Stimulated activated CD4-positive, alpha-beta T cell treated with anti-CD3 and anti-CD28 coated beads, Interleukin-4, amount 100 ng/mL, for 1 hour (primary cell): ENCODE results near the gene XKR7.
"Not testable (repeated sequence)": the region's sequence is repeated elsewhere in the genome, so short reads cannot be mapped to it uniquely, and the experiment has no call there.

Experiments used
- DNase-seq: peaks from one replicate; pipeline ENCODE4 v3.0.0-alpha.2; 2020

Gene XKR7

DNA sequence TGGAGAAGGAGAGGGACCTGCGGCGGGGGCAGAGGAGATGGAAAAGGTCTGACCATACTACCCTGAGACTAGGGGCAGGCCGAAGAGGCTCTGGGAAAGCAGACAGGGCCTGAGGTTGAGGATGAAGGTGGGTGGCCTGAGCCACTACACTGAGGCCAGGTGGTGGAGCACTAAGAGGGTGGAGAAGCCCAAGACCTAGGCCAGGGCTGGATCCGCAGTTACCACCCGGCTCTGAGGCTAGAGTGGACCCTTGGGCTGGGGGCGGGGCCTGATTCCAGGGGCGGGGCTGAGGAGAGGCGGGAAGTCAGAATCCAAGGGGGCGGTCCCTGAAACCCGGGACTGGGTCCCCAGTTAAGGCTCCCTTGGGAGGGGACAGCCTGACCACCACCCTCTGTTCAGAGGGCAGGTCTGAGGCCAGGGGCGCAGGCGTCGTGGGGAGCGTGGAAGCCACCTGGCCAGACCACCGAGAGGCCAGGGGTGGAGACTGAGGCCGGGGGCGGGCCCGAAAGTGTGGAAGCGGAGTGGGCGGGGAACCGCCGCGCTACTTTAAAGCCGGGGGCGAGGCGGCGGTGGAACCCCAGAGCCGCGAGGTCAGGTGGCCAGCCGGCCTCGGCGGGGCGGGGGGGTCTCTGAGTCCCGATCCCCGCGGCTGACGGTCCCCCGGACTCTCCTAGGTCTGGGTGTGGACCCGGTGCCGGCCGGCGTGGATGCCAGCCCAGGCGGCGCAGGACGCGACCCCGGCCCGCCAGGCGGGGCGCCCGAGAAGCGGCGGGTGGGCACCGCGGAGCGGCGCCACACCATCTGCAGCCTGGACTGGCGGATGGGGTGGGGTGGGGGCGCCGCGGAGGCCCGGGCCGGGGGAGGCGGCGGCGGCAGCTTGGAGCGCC is 50.6 kb downstream of the XKR7 start:
- DNase-seq: peak; percentile 45

DNA sequence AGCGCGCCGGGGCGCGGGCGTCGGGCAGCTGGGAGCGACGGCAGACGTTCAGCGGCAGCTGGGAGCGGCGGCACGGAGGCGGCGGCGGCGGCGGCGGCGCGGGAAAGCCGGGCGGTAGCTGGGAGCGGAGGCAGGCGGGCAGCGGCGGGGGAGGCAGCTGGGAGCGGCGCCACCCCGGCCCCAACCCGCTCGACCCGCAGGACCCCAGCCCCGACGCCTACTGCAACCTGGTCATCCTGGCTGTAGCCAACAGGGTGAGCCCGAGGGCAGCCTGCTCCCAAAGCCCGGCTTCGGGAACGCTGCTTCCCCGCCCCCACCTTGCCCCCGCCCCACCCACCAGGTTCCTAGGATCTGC is 51.2 kb downstream of the XKR7 start:
- no peak for DNase-seq

DNA sequence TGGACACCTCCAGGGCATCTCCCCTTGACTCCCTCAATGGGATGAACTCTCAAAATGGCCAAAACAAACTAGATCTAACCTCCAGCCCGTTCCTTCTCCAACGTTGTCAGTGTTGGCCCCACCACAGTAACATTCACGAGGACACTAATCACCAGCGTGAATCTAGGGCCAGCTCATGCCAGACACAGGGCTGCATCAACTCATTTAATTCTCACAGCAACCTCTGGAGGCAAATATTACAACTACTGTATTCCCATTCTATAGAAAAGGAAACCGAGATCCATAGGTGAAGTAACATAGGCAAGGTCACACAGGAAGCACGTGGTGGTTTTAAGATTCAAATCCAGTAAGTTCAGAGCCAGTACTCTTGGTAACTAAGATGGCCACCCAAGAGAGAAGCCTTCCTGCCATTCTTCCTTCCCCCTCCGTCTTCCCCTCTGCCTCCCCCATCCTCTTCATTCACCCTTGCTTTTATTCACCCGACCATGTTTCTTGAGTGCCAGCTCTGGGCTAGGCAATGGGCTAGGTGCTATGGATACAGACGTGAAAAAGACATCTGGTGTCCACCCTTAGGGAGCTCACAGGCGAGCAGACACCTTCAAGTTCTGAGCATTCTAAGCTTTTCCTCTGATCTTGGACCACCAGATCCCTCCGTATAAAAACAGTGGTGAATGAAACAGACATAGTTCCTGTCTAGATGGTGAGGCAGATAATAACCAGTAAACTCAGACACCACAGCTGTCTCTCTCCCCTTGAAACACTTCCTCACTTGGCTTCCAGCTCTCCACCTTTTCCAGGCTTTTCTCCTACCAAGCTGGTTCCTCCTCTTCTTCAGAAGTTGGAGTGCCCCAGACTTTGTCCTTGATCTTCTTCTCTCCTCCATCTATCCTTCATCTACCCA is 51.9 kb downstream of the XKR7 start:
- DNase-seq: no peak

DNA sequence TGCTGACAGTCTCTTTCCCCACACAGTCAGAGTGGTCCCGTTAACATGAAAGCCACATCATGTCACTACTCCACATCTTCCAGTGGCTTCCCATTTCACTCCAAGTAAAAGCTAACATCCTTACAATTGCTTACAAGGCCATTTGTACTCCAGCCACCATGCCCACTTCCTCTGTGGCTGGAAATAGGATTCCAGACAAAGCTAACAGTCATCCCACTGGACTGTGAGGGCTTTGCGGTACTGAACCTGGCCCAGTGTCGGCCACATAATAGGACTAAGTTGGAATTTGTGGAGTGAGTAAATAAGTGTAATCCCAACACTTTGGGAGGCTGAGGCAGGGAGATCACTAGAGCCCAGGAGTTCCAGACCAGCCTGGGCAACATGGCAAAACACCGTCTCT is 53.1 kb downstream of the XKR7 start:
- DNase-seq: no peak

DNA sequence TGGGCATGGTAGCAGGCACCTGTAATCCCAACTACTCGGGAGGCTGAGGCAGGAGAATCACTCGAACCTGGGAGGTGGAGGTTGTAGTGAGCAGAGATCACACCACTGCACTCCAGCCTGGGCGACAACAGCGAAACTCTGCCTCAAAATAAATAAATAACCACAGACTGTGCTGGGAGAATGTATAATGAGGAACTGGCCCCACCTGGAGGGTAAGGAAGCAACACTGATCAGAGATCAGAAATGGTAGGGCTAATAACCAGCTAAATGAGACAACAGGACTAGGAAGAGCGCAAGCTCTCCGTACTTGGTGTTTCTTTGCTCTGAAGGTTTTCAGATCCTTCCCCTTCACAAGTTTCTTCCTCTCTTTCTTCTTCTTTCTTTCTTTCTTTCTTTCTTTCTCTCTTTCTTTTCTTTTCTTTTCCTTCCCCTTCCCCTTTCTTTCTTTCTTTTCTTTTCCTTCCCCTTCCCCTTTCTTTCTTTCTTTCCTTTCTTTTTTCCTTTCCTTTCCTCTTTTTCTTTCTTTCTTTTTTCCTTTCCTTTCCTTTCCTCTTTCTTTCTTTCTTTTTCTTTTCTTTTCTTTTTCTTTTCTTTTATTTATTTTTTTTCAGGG is 56.8 kb downstream of the XKR7 start:
- no peak for DNase-seq

DNA sequence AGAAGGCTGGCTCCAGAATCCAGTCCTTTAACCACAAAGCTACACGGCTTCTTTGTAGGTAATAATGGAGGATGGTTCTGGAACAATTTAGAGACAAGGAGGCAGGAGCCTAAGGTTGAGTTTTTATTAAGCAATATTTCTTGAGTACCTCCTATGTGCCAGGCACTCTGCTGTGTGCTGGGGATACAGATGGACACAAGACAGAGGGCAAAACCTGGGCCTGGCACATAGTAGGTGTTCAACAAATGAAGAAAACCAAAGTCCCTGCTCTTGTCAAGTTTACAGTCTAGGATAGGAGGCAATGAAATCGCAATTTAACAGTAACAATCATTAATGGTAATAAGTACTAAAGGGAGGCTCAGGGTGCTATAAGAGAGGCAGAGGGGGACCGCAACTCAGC is 59.7 kb downstream of the XKR7 start:
- DNase-seq: no peak

DNA sequence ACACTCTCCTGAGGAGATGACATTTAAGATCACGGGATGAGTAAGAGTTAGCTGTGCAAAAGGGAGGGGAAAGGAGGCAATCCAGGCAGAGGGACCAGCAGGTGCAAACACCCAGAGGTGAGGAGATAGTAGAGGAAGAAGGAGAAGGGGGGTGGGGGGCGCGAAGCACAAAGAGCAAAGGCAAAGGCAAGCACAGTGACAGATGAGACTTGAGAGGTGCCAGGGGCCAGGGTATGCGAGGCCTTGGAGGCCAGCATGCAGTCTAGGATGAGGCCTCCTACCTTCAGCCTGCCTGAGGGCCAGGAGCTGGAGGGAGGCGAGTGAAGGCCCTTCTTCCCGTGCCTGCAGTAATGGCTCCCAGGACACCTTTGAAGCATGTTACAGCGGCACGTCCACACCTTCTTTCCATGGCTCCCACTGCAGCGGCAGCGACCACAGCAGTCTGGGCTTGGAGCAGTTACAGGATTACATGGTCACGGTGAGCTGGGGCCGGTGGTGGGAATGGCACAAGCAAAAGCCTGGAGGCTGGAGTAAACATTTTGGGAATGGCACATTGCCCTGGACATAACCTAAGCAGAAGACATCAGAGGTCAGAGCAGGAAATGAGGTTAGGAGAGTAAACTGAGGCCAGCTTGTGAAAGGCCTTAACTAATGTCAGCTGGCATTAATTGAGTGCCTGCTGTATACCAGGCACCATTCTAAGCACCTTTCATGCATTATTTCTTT is 60.9 kb downstream of the XKR7 start:
- DNase-seq: no peak

DNA sequence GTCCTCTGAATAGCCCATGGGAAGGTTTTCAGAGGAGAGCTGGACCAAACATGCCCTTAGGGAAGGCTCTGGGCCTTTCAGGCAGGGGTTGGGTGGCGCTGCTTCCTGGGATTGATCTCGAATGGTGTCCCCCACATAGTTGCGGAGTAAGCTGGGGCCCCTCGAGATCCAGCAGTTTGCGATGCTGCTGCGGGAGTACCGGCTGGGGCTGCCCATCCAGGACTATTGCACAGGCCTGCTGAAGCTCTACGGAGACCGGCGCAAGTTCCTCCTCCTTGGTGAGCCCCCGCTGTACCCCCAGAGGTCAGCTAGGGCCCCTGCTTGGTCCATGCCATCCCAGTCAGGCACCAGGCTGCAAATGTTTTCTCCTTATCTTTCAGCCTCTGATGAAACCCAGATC is 61.6 kb downstream of the XKR7 start:
- no peak for DNase-seq

DNA sequence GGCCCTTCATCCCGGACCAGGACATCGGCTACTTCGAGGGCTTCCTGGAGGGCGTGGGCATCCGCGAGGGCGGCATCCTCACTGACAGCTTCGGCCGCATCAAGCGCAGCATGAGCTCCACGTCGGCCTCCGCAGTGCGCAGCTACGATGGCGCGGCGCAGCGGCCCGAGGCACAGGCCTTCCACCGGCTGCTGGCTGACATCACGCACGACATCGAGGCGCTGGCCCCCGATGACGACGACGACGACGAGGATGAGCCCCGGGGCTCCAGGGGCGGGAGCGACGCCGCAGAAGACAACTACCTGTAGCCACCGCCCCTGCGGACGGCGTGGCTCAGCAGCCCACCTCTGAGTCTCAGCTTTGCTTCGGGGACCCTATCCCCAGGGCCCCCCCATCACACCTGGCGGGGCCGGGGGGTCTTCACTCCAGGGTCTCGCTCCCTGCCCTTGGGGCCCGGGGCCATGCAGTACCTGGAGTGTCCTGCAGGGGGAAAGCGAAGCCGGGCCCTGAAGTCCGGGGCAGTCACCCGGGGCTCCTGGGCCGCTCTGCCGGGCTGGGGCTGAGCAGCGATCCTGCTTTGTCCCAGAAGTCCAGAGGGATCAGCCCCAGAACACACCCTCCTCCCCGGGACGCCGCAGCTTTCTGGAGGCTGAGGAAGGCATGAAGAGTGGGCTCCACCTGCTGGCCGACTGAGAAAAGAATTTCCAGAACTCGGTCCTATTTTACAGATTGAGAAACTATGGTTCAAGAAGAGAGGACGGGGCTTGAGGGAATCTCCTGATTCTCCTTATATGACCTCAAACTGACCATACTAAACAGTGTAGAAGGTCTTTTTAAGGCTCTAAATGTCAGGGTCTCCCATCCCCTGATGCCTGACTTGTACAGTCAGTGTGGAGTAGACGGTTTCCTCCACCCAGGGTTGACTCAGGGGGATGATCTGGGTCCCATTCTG is 63.3 kb downstream of the XKR7 start:
- peak; percentile 60 for DNase-seq

DNA sequence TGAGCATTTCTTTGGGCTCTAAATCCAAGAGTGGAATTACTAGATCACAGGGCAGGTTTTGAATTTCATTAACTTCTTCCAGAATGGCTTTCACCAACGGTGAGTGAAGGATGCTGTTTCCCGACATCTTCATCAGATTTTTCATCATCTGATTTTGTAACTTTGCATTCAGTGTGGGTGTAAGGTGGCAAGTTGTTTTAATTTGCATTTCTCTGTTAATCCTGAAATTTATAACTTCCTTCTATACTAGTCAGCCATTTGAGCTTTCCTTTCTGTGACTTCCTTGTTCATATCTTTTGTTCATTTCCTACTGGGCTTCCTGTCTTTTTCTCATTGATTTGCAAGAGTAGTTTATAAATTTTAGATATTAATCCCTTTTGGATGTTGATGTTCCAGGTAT is 65.4 kb downstream of the XKR7 start:
- no peak for DNase-seq

DNA sequence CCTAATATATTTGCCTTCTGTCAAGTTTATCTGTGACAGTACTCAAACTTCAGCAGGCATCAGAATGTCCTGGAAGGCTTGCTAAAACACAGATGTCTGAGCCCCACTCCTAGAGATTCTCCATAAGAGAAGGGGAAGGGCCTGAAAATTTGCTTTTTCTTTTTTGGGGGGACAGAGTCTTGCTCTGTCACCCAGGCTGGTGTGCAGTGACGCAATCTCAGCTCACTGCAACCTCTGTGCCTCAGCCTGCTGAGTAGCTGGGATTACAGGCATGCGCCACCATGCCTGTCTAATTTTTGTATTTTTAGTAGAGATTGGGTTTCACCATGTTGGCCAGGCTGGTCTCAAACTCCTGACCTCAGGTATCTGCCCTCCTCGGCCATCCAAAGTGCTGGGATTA is 65.8 kb downstream of the XKR7 start:
- not testable (repeated sequence) for DNase-seq

DNA sequence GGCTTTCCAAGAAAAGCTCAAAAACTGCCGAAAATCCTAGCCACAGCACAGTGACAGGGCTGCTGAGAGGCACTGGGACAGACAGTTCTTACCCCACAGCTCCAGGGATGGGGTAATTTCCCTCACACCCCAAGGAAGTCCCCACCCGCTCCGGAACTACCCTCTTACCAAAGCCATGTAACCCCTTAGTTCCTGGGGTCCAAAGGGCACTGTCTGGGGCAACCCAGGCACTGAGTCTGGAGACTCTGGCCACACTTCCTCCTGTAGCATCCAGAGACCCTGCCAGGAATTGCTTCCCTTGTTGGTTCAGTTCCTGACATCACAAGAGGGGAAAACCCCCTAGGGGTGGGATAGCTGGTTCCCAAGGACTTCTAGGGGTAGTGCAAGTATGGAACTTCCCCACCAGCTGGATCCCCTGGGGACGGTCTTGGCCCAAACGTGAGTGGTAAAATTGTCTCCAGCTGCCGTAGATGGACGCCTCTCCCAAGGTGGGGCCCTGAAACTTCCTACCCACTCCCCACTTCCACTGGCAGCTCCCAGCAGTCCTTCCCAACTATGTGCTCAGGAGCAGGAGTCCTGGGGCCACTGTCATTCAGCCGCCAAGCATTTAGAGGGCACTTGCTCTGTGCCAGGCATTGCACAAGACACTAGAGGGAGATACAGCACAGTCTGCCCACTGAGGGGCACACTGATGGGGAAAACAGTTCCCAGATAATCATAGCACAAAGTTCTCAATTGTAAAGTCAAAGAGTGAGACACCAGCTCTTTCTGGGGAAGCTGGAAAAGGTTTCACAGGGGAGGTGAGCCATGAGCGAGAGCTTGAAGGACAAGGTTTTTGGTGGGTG is 66.9 kb downstream of the XKR7 start:
- DNase-seq: no peak

DNA sequence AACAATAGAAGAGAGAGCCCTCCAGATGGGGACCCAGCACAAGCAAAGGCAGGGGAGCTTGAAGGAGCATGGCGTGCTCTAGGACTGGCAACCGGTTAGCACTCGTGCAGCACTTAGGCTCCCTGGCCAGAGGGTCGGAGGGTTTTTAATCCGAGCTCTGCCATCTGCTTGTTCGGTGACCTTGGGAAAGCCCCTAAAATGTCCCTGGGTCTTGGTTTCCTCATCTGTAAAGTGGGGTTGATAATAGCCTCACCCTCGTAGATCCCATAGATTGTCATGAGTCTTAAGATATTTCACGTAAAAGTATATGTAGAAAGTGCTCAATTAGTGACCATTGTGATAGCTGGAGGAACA is 67.5 kb downstream of the XKR7 start:
- DNase-seq: no peak

DNA sequence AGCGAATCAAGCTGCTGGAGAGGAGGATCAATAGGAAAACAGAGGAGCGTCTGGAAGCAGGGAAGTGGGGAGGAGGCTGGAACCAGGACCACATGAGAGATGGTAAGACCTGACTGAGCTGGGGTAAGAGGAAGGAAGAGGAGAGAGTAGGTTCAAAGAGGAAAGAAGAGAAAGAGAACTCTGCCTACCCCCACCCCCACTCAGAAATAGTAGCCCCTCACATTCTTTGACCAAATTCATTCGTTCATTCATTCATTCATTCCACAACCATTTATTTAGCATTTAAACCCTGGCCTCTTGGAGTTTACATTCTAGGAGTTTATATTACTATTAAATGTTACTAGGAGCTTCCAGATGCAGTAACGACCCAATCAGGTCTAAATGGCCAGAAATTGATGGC is 68.3 kb downstream of the XKR7 start:
- DNase-seq: no peak

DNA sequence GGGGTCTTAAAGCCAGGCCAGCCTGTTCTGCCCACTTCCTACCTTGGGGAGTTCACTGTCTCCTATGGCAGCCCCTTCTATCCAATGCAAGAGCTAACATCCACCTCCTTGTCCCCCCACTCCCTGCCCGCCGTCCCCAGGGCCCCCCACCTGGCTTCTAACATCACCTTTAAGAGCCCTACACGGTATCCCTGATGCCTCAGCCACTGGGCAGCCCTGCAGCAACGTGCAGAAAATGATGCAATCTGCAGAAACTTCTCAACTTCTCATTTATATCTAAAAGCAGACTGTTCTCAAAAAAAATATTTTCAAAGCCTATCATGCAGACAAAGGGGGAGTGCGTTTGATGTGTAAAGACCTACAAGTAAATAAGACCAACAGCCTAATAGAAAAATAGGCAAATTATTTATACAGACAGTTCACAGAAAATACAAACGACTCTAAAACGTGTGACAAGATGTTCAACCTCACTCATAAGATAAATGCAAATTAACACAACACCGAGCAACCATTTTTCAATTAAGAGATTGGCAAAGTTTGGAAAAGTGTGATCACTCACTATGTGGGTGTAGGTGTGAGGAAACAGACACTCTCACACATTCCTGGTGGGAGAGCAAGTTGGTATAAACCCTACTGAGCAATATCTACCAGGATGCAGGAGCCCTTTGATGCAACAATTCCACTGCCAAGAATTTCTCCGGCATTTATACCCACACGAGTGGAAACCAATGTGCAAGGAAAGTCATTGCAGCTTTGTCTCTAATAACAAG is 69.0 kb downstream of the XKR7 start:
- DNase-seq: no peak

DNA sequence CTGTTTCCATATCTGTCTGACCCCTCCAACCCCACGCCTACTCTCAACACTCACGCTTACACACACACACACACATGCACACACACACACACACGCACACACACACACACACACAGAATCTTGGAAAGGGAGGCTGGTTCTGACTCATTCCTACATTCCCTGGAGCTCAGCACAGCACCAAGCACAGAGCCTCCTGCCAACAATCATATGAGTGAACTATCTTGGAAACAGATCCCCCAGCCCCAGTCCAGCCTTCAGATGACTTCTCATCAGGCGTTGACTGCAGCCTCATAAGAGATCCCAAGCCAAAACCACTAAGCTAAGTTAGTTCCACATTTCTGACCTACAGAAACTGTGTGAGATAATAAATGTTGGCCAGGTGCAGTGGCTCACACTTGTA is 70.0 kb downstream of the XKR7 start:
- no peak for DNase-seq

DNA sequence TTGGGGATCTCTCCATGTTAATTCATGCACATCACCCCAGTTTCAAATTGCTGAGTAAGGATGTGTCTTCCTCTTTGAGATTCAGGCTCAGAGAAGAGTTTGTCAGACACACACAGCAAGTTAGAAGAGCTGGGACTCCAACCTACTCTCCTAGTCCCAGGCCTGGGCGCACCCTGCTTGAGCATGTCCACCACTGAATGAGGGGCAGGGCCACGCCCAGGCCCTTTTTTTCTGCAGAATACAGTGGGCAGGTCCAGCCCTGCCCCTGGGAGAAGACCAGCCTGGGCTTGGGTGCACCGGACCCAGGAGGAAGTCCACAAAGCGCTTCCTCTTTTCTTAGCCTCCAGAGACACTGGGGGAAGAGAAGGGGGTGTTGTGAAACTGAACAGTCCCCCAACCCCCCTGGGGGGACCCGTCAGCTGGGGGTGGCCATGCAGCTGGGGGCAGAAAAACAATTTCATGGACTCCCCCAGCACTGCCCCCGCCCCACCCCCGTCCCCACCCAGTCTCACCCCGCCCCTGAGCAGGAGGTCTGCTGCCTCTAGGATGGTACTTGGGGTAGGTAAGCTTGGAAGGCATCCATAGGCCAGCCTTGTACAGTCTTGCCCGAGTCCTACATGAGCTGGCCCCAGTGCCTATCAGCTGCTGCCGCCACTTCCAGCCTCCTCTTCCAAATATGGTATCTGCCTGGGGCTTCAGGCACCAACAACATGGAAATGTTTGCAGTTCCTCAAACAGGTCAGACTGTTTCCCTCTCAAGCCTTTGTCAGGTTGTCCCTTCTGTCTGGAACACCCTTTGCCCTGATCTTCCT is 72.4 kb downstream of the XKR7 start:
- DNase-seq: no peak

DNA sequence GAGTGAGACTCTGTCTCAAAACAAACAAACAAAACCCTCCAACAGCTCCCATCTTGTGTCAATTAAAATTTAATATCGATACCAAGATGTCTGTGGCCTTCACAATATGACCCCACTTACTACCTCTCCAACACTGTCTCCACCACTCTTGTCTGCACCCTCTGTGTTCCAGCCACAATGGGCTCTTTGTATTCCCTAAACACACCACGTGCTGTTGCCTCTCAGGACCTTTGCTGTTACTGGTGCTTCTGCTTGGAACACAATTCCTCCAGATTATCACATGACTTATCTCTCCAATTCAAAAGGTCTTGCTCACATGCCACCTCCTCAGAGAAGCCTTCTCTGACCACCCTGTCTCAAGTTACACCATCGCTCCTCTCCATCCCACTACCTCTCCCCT is 78.0 kb downstream of the XKR7 start:
- DNase-seq: no peak

DNA sequence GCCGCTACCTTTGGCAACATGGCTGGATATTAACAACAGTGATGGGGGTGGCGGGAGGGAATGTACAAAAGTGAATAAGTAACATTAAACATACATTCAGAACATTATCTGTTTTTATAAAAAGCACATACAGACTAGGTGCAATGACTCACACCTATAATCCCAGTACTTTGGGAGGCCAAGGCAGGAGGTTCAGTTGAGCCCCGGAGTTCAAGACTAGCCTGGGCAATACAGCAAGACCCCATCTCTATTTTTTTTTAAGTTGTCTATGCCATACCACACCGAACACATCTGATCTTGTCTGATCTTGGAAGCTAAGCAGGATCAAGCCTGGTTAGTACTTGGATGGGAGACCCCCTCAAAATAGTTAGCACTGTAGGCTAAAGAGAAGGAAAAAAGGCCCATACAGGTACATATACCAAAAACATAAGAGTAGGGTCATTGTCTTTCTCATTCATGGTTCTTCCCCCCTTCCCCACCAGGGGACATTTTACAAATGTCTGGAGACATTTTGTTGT is 82.4 kb downstream of the XKR7 start:
- no peak for DNase-seq
